Naive thymus-derived CD4-positive, alpha-beta T cell (primary cell): ENCODE data around the gene ARHGEF10L. TPM values are rescaled to one million over a fixed set of nuclear protein-coding genes. Genes with fewer than 3 reads are reported as not detected.
A peak's percentile ranks its signal among the peaks of the same experiment; 100 is the strongest.

Experiments
- ATAC-seq: fragments of 150-1000 bp; cut with Tn5 transposase; 2 replicates; pipeline ENCODE4 v1.10.0; 2021; ENCODE audit warnings: mild to moderate bottlenecking, moderate library complexity
- CTCF ChIA-PET: fragments of 350-600 bp; sonication (Branson Sonifier 250); formaldehyde crosslinking; loops from one replicate; lab custom pipeline; 2021; ENCODE audit warnings: antibody characterized with exemption; lab: Charles Lee
- POLR2A ChIA-PET: fragments of 350-600 bp; sonication (Branson Sonifier 250); formaldehyde crosslinking; loops from one replicate; lab custom pipeline; 2021; ENCODE audit warnings: antibody characterized with exemption, inconsistent platforms; lab: Charles Lee
- DNase-seq, 9 donors: peaks; one replicate each; pipeline versions ENCODE4 v3.0.0 to v3.0.0-alpha.2; 2020 to 2022; ENCODE audit warnings: mixed read lengths in 1 of 9
- H3K27ac ChIP-seq: one replicate; pipeline ENCODE4 v1.7.0; 2013; ENCODE audit warnings: mild to moderate bottlenecking, low read depth, low read length, moderate library complexity
- H3K27me3 ChIP-seq, 2 donors: one replicate each; pipeline ENCODE4 v1.7.0; 2013; ENCODE audit warnings: low read length in 2 of 2, mild to moderate bottlenecking in 2 of 2, moderate library complexity in 2 of 2; ENCODE audit not compliant: control insufficient read depth in 2 of 2, insufficient read depth in 2 of 2
- H3K36me3 ChIP-seq, 3 experiments: 1 replicate in 2 of 3; 2 replicates in 1 of 3; pipeline ENCODE4 v1.7.0; 2013; ENCODE audit warnings: low read length in 3 of 3, mild to moderate bottlenecking in 3 of 3, moderate library complexity in 1 of 3; ENCODE audit not compliant: insufficient read depth in 3 of 3, control insufficient read depth in 2 of 3
- H3K4me1 ChIP-seq, 2 donors: one replicate each; pipeline ENCODE4 v1.7.0; 2013; ENCODE audit warnings: low read length in 2 of 2, mild to moderate bottlenecking in 2 of 2, moderate library complexity in 1 of 2; ENCODE audit not compliant: control insufficient read depth in 2 of 2, insufficient read depth in 2 of 2
- H3K4me3 ChIP-seq: 2 replicates; pipeline ENCODE4 v1.7.0; 2013; ENCODE audit warnings: mild to moderate bottlenecking, low read length
- H3K9me3 ChIP-seq, 3 experiments: 1 replicate in 2 of 3; 2 replicates in 1 of 3; pipeline ENCODE4 v1.7.0; 2013; ENCODE audit warnings: low read length in 3 of 3; ENCODE audit not compliant: control insufficient read depth in 2 of 3
- H3K27ac Mint-ChIP-seq, 9 donors: one replicate each; pipeline ENCODE4 v1.8.0; 2020 to 2022; ENCODE audit warnings: mixed read lengths in 9 of 9, mild to moderate bottlenecking in 8 of 9, moderate library complexity in 5 of 9, inconsistent platforms in 2 of 9
- H3K27me3 Mint-ChIP-seq, 5 donors: one replicate each; pipeline ENCODE4 v1.8.0; 2021 to 2022; ENCODE audit warnings: mixed read lengths in 5 of 5, mild to moderate bottlenecking in 1 of 5
- H3K36me3 Mint-ChIP-seq, 5 donors: one replicate each; pipeline ENCODE4 v1.8.0; 2020 to 2022; ENCODE audit warnings: mixed read lengths in 5 of 5, mild to moderate bottlenecking in 3 of 5, inconsistent platforms in 1 of 5
- H3K4me1 Mint-ChIP-seq, 7 donors: one replicate each; pipeline ENCODE4 v1.8.0; 2020 to 2022; ENCODE audit warnings: mixed read lengths in 7 of 7, mild to moderate bottlenecking in 3 of 7, inconsistent platforms in 1 of 7
- H3K4me3 Mint-ChIP-seq, 10 donors: one replicate each; pipeline ENCODE4 v1.8.0; 2020 to 2022; ENCODE audit warnings: mild to moderate bottlenecking in 10 of 10, mixed read lengths in 10 of 10, moderate library complexity in 6 of 10, inconsistent platforms in 2 of 10
- H3K9me3 Mint-ChIP-seq, 11 donors: one replicate each; pipeline ENCODE4 v1.8.0; 2020 to 2022; ENCODE audit warnings: mixed read lengths in 11 of 11, mild to moderate bottlenecking in 4 of 11, inconsistent platforms in 1 of 11, moderate library complexity in 1 of 11
- intact Hi-C, 2 donors: fragments of 100-400 bp; cut with micrococcal nuclease; formaldehyde crosslinking; loops; one replicate each; pipeline ENCODE4 v1.15.1; 2023
- polyA plus RNA-seq, 2 donors: library from polyadenylated mRNA; unstranded; fragments of 300-500 nt; fragmentation: Illumina TruSeq; gene quantifications; one replicate each; pipeline ENCODE4 v1.2.3, GENCODE V29; 2021
- total RNA-seq, 6 experiments: library from RNA in 5 of 6; stranded (reverse) in 5 of 6; gene quantifications; 1 replicate in 5 of 6; 2 replicates in 1 of 6; pipeline ENCODE4 v1.2.3 and lab custom pipeline; 2021 to 2026

ARHGEF10L gene
- total and polyA plus RNA-seq, 7 experiments from 2014 or later, result 0.59 to 19.7 (median 0.84) TPM; not detected in 3

GRCh38 chr1:17618558-17619247 lies 79.2 kb downstream of the ARHGEF10L start:
- intact Hi-C loops, result no loop called here
- ChIA-PET CTCF (no interaction called here), POLR2A (no interaction called here)
- DNase-seq (no peak), ATAC-seq (no peak)
- H3K27ac Mint-ChIP-seq, result no peak overlapping the region
- H3K4me3 Mint-ChIP-seq, result peak overlapping the region in 1 of 10 donors; percentile 38
- Histone ChIP-seq H3K27me3 (no peaks in the 10 kb centered on the region), H3K36me3 (no peaks in the 10 kb centered on the region), H3K4me3 (no peak overlapping the region), H3K27ac (no peak overlapping the region), H3K4me1 (no peaks in the 10 kb centered on the region), H3K9me3 (no peaks in the 10 kb centered on the region)
- no peaks in the 10 kb centered on the region for H3K36me3 Mint-ChIP-seq
- H3K4me1 Mint-ChIP-seq, result peaks cover 0 to 5% (median 0%) of the 10 kb centered on the region in 7 donors
- peaks cover 0 to 29% (median 14%) of the 10 kb centered on the region in 5 donors for H3K27me3 Mint-ChIP-seq
- H3K9me3 Mint-ChIP-seq, result no peaks in the 10 kb centered on the region

- DNase-seq, result no peak
- no peak for ATAC-seq
- Mint-ChIP-seq H3K36me3 (no peaks in the 10 kb centered on the region), H3K9me3 (no peaks in the 10 kb centered on the region), H3K4me1 (peaks cover 0 to 7% (median 0%) of the 10 kb centered on the region in 7 donors), H3K27ac (no peak overlapping the region), H3K4me3 (no peak overlapping the region), H3K27me3 (peaks cover 0 to 29% (median 14%) of the 10 kb centered on the region in 5 donors)
- no peak overlapping the region for H3K27ac ChIP-seq
- H3K36me3 ChIP-seq, result no peaks in the 10 kb centered on the region
- no peaks in the 10 kb centered on the region for H3K27me3 ChIP-seq
- CTCF ChIA-PET, result no interaction called here
- POLR2A ChIA-PET, result no interaction called here
- intact Hi-C loops, result no loop called here
- no peaks in the 10 kb centered on the region for H3K4me1 ChIP-seq
- H3K4me3 ChIP-seq, result no peak overlapping the region
- H3K9me3 ChIP-seq, result no peaks in the 10 kb centered on the region
Measured at GRCh38 chr1:17620448-17620847, 81.0 kb downstream of the ARHGEF10L start.

DNA sequence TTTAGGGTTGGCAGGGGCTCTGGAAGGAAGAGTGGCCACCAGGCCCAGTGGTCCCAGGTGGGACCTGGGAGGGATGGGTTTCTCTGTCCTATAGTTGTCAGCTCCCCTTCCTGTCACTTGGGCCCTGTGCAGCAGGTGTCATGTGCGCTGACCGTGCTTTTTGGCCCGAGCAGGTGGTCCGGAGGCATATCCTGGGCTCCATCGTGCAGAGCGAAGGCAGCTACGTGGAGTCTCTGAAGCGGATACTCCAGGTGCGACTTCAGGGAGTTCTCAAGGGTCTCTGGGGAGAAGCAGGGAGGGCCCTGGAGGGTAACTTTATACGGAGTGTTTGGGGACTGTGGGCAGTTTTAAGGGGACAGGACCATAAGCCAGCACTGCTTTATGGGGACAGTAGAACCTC lies 82.2 kb downstream of the ARHGEF10L start:
- Histone ChIP-seq H3K4me1 (no peaks in the 10 kb centered on the region), H3K9me3 (no peaks in the 10 kb centered on the region), H3K4me3 (no peak overlapping the region), H3K27me3 (no peaks in the 10 kb centered on the region), H3K36me3 (no peaks in the 10 kb centered on the region), H3K27ac (no peak overlapping the region)
- intact Hi-C loops, result no loop called here
- POLR2A ChIA-PET, result no interaction called here
- ATAC-seq (no peak), DNase-seq (no peak)
- Mint-ChIP-seq H3K4me3 (no peak overlapping the region), H3K36me3 (no peaks in the 10 kb centered on the region), H3K27ac (no peak overlapping the region), H3K9me3 (no peaks in the 10 kb centered on the region), H3K27me3 (peaks cover 0 to 23% (median 9%) of the 10 kb centered on the region in 5 donors), H3K4me1 (peaks cover 0 to 7% (median 0%) of the 10 kb centered on the region in 7 donors)
- CTCF ChIA-PET, result no interaction called here

DNA sequence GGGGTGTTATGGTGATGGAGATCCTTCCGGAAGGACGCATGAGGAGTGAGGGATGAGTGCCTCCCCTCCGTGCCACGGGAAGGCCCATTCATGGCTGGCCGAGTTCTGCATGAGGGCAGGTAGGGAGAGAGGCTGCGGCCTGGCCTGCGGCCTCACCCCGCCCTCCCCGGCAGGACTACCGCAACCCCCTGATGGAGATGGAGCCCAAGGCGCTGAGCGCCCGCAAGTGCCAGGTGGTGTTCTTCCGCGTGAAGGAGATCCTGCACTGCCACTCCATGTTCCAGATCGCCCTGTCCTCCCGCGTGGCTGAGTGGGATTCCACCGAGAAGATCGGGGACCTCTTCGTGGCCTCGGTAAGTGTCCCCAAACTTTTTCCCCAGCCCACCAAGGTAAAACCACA lies 83.3 kb downstream of the ARHGEF10L start:
- ChIA-PET CTCF (no interaction called here), POLR2A (no interaction called here)
- no peak overlapping the region for H3K4me3 ChIP-seq
- Mint-ChIP-seq H3K4me1 (peaks cover 0 to 7% (median 0%) of the 10 kb centered on the region in 7 donors), H3K27me3 (peaks cover 0 to 21% (median 7%) of the 10 kb centered on the region in 5 donors), H3K4me3 (no peak overlapping the region), H3K9me3 (no peaks in the 10 kb centered on the region), H3K36me3 (no peaks in the 10 kb centered on the region), H3K27ac (no peak overlapping the region)
- intact Hi-C loops, result no loop called here
- H3K27me3 ChIP-seq, result no peaks in the 10 kb centered on the region
- DNase-seq, result no peak
- no peak overlapping the region for H3K27ac ChIP-seq
- no peaks in the 10 kb centered on the region for H3K9me3 ChIP-seq
- H3K4me1 ChIP-seq, result no peaks in the 10 kb centered on the region
- ATAC-seq, result no peak
- H3K36me3 ChIP-seq, result no peaks in the 10 kb centered on the region

DNA sequence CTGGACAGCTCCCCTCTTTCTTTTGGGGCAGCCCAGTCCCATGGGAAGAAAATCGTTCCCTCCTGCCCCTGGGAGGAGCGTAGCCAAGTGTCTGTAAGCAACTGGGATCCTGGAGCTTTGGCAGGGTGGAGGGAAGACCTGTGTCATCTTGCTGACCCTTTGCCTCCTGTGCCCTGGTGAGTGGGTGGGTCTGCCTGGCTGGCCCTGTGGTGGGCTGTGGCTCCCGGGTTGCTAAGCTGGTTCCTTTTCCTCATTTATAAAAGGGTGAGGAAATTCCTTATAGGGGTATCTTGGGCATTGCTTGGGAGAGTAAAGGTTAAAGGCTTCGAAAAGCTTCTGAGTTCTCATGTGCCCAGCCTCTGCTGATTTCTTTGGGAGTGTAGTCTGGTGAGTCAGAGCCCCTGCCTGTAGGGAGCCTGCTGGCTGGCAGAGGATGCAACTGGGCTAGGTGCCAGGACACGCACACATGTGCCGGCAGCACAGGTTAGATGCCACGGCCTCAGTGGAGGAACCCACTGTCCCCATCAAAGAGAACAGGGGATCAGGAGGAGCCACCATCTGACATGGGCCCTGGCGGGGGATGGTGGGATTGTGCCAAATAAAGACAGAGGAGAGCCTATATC lies 85.2 kb downstream of the ARHGEF10L start:
- H3K9me3 Mint-ChIP-seq, result no peaks in the 10 kb centered on the region
- ChIA-PET POLR2A (no interaction called here), CTCF (no interaction called here)
- H3K36me3 Mint-ChIP-seq, result no peaks in the 10 kb centered on the region
- Histone ChIP-seq H3K27ac (no peak overlapping the region), H3K36me3 (no peaks in the 10 kb centered on the region), H3K9me3 (no peaks in the 10 kb centered on the region), H3K4me1 (no peaks in the 10 kb centered on the region), H3K27me3 (no peaks in the 10 kb centered on the region), H3K4me3 (no peak overlapping the region)
- DNase-seq (no peak), ATAC-seq (no peak)
- H3K27me3 Mint-ChIP-seq, result peaks cover 0 to 7% (median 0%) of the 10 kb centered on the region in 5 donors
- H3K4me3 Mint-ChIP-seq, result no peak overlapping the region
- intact Hi-C loops, result no loop called here
- H3K27ac Mint-ChIP-seq, result no peak overlapping the region
- peaks cover 0 to 6% (median 0%) of the 10 kb centered on the region in 7 donors for H3K4me1 Mint-ChIP-seq

GRCh38 chr1:17627239-17628052 lies 87.9 kb downstream of the ARHGEF10L start:
- no peak overlapping the region for H3K27ac Mint-ChIP-seq

More at GRCh38 chr1:17627239-17628052, 87.9 kb downstream of the ARHGEF10L start:
- no peaks in the 10 kb centered on the region for H3K4me1 ChIP-seq
- Mint-ChIP-seq H3K27me3 (no peaks in the 10 kb centered on the region), H3K9me3 (no peaks in the 10 kb centered on the region), H3K4me3 (no peak overlapping the region), H3K36me3 (no peaks in the 10 kb centered on the region), H3K4me1 (peaks cover 0 to 2% (median 0%) of the 10 kb centered on the region in 7 donors)
- no peak for DNase-seq
- H3K27me3 ChIP-seq, result no peaks in the 10 kb centered on the region
- no peak overlapping the region for H3K4me3 ChIP-seq
- ChIA-PET POLR2A (no interaction called here), CTCF (no interaction called here)
- H3K27ac ChIP-seq, result no peak overlapping the region
- no peak for ATAC-seq
- no peaks in the 10 kb centered on the region for H3K9me3 ChIP-seq
- intact Hi-C loops, result no loop called here
- no peaks in the 10 kb centered on the region for H3K36me3 ChIP-seq
